NCI-H226 (cell line): ENCODE results near the gene JAK1.
A peak's percentile ranks its signal among the peaks of the same experiment; 100 is the strongest.
"Not testable (repeated sequence)": the region's sequence is repeated elsewhere in the genome, so short reads cannot be mapped to it uniquely, and the experiment has no call there.

Source experiments
- DNase-seq: peaks from one replicate; pipeline ENCODE4 v3.0.0-alpha.2; 2015

JAK1 gene

DNA sequence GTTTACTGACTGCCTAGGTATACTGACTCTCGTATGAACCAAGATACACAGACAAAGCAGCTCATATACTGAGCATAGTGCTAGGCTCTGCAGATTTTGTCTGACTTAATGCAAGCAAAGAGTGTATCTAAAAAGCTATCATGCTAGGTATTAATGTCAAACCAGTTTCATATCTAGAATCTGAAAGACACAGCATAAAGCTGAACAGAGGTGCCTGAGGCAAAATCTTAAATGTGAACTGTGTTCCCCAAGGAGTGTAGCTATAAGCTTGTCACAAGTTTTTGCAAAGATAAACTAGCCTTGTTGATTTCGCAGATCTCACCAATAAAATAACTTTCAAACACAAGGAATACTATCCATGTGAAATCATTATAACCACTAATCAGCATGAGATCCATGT is 18.1 kb downstream of the JAK1 start:
- no peak for DNase-seq

DNA sequence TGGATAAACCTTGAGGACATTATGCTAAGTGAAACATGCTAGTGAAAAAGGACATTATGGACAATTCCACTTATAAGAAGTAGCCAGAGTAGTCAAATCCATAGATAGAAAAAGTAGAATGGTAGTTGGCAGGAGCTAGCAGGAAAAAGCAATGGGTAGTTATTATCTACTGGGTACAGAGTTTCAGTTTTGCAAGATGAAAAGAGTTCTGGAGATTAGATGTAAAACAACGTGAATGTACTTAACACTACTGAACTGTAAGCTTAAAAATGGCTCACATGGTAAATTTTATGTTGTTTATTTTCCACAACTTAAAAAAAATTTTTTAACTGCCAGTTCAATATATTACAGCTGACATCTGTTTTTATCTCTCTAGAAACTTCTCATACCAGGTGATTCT is 19.4 kb downstream of the JAK1 start:
- DNase-seq: no peak

DNA sequence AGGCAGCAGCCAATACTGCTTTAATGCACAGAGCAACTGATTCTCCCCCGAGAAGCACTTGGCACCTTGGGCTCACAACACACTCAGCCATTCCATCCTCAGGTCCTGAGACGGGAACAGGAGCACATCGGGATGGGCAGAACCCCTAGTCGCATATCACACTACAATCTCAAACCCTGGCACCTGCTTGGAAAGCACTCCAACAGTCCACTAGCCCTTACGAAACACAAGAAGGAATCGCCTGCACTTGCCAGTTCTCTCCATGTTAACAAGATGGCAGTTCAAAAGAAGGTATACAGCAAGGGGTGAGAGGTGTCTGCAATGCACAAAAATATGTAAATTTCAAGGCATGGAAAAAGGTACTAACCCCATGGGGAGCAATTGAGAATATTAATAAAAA is 21.4 kb downstream of the JAK1 start:
- DNase-seq: no peak

DNA sequence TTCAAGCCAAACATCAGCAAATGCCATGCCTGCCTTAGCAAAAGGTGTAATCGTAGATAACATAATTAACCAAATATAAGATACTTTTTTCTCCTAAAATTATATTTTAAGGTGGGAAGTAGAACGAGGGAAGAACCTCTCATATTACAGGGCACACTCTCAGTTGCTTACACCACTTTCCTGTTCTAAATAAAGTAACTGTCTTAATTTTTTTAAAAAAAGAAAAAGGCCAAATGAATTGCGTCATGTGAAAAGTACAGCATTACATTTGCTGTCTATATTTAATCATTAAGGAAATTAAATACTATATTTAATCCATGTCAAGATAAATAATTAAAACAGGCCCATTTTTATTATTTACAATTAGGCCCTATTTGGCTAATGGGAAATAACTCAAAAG is 23.7 kb downstream of the JAK1 start:
- DNase-seq: no peak

DNA sequence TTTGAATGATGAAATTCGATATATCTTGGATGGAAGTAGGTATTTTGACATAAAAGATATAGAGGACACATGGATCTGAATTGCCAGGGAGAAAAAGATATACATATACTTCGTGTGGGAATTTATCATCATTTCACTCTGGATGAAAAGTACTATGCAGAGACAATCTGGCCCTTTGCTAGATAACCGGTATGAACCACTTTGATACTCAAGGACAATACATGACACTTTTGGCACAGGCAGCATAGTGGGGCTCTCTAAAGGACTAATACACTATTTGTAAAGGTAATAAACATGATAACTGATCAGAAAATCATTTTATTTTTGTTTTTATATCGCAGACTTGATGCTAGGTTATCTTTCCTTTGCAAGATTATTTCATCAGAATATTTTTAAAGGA is 24.2 kb downstream of the JAK1 start:
- no peak for DNase-seq

DNA sequence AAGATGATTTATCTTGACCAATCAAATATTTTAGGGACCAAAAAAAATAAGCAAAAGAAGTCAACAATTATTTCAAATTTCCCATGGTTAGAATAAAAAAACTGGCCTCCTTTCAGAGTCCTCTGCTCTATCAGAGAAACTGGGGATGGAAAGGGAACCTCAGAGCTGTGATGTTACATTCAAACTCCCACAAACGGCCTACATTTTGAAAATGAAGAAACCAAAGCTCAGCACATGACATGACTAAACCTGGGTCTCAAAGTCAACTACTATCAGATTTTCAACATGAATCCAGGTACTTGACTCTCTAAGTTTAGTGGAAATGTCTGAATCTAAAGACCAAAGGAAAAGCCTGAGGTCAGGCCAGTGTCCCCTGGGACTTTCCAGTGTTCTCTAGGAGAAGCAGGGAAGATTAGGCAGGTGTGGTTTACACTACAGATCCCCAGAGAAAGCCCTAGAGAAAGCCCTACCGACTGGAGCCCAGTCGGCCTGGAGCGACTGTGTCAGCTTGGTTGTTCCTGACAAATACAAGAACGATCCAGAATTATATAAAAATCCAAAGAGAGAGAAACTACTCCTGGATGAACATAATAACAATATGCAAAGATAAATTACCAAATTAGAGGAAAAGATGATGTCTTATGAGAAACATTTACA is 24.8 kb downstream of the JAK1 start:
- DNase-seq: no peak

DNA sequence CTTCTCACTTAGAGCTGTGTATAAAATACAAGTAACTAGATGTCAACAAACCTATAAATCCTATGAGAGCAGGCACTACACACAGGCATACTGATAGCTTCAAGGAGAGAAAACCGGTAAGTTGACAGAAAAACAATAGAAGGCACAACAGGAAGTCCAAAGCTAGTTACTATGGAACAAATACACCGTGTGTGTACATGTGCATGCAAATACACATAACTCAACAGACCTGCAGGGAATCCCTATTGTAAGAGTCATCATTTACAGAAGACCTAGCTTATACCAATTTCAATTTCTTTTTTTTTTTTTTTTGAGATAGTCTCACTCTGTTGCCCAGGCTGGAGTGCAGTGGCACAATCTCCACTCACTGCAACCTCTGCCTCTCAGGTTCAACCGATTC is 26.3 kb downstream of the JAK1 start:
- no peak for DNase-seq

DNA sequence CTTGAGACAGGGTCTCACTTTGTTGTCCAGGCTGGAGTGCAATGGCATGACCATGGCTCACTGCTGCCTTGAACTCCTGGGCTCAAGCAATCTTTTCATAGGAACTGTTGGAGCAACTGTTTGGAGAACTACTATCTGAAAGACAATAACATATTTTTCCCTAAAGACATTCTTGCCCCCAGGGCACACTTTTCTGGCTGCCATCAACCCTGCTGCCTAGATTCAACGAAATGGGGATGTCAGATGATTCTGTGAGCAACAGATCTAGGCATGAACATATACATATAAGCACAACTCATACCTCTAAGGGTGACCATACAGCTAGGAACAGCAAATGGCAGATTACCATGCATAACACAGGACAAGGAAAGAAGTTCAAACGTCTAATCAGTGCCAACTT is 27.4 kb downstream of the JAK1 start:
- no peak for DNase-seq

DNA sequence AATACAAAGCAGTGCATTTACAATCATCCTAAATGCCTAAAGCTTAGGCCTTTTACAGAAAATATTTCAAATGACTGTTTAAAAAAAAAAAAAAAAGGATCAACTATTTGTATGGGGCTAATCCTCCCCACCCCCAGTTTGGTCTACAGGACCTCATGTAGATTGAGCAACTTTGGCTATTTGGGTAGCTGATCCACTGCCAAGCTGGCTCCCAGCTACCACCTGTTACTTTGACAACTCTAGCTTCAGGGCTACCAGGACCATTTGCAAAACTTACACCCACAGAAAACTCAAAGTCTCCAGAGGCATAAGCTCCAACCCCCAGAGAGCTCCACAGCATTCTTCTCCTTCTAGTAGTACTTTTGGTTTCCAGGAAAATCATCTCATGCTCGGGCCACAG is 29.4 kb downstream of the JAK1 start:
- no peak for DNase-seq

DNA sequence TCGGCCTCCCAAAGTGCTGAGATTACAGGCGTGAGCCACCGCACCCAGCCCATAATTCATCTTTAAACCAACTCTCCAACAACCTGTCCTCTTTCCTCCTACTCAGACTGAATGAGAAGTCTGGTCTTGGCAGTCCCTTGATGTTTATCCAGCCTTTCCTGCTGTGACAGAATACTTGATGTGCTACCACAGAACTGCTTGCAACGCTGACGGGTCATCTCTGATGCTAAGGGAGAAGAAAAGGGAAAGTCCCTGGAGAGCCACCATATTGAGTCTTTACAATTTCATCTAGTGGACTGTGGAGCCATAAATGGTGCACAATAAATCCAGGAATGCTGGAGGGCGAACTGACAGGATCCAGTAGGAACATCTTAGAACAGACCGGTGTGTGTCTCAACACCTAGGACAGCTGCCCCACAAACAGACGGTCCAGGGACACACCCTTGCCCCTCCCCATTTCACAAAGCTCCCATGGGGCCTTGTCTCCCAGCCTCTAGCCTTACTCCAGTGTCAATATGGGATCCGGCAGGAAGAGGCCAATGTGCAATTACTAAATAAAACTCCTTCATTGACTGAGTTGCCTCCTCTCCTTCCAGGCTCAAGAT is 30.7 kb downstream of the JAK1 start:
- DNase-seq: no peak

DNA sequence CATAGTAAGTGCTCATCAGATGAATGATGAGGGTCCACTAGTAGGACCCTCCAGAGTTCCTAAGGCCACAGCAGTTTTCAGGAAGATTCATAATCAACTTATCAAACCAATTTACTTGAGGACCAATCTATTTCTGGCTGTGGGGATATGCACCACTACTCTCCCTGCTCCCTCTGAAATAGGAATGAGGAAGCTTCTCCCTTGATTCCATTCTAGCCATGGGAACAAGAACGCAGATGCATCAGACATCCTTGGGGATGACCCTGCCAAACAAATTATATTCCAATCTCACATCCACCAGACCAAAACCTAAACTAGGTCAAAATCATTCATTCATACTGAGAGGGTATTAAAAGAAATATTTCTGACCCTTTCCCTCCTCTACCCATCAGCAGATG is 31.5 kb downstream of the JAK1 start:
- no peak for DNase-seq

DNA sequence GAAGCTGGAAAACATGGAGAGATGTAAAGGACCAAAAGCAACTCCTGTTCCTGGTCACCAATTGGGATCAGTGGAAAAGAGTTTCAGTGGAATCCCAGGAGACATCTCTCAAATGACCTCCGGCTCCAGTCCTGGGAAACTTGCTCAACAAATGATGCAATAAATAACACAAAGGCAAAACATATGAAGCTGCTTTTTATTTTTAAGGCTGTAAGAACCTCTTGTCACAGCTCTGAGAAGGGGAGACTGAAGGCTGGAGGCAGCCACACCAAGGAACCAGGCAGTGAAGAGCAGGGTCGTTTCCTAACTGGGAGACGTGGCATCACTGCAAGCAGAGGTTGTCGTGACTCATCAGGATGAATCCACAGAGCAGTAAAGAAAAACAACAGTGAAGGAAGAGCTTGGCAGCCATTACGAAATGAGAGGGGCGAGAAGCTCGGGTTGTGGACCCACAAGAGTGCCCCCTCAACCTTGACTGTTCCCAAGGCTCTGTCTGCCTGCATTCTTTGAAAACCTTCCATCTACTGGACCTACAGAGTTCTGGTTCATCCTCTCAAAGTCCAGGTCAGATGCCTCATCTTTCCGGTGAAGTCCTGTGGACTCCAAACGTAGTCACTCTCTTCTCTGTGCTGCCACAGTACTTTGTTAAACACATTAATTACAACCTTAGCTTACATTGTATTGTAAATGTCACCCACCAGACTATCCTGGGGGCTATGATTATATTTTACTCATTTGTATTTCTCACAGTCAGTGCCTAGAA is 32.1 kb downstream of the JAK1 start:
- peak; percentile 67 for DNase-seq

DNA sequence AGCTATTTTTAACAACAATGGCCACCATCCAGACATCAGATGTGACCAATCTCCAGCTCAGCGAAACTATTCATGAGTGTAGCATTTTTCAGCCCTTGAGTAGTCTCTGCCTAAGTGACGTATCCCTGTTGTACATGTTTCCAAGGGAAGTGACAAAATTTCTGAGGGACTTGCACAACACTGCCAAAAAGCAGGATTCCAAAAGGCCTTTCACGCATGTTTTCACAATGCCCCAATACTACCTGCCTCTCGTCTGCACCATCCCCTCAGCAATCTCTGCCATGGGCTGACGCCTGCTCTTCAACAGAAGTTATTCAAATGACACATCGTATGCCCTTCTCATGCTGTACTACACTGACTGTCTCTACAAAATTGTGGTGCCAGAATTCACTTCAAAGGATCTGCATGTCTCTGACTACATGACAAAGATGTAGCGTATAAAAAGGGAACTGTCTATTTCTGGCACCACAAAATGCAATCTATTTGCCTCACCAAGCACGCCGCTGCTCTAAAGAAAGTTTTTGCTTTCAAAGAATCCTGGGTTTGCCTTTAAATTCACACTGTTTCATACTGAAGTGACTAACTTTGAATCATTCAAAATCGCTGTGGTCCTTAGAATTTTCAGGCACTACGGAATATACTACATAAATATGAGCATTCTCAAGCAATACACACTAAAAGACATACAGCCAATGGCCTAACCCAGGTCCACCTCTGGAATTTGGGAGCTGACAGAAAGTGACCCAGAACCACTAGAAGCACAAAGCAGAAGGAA is 32.9 kb downstream of the JAK1 start:
- no peak for DNase-seq

DNA sequence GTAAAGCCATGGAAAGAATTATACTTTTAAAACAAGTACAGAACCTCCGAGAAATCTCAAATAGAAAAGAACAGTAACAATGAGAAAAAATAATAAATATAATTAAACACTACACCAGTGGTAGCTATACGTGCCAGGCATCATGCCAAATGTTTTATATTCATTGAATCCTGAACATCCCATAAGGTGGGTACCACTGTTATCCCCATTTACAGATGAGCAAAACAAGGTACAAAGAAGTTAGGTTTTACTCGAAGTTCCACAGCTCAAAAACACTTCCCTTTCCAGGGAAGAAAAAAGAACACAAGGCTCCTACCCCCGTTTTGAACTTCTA is 33.4 kb downstream of the JAK1 start:
- DNase-seq: no peak

DNA sequence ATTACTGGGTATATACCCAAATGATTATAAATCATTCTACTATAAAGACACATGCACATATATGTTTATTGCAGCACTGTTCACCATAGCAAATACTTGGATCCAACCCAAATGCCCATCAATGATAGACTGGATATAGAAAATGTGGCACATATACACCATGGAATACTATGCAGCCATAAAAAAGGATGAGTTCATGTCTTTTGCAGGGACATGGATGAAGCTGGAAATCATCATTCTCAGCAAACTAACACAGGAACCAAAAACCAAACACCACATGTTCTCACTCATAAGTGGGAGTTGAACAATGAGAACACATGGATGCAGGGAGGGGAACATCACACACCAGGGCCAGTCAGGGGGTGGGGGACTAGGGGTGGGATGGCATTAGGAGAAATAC is 35.7 kb downstream of the JAK1 start:
- DNase-seq: not testable (repeated sequence)

DNA sequence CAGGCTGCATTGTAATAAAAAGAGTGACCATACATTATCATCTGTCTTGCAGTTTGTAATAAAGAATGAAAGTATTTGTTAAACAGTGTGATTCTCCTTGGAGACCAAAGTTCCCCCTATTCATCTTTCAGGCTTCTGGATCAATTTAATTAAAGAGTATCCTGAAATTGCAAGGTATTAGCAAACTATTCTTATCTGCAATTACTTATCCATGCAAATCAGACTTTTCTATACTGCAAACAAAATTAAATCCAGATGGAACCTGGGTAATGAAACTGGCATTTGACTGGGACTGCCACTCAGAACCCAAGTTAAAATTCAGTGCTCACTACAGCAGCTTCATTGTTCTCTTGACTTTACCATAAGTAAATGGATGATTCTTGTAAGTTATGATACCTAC is 37.1 kb downstream of the JAK1 start:
- no peak for DNase-seq

DNA sequence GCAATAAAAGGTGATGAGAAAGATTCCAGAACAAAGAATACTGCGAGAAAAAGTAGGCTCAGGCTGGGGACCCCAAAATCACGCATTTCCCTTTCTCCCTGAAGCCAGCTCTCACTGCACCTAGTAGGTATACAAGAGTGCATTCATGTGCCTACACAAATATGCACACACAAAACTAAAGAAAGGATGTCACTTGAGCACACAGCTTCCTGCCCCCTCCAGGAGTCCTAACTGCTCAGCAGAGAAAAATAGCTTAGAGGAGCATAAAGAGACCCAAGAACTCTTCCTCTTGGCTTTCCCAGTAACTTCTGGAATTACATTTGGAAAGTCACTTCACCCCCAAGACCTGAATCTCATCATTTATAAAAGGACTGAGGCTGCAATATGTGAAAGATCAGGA is 38.0 kb downstream of the JAK1 start:
- DNase-seq: no peak

DNA sequence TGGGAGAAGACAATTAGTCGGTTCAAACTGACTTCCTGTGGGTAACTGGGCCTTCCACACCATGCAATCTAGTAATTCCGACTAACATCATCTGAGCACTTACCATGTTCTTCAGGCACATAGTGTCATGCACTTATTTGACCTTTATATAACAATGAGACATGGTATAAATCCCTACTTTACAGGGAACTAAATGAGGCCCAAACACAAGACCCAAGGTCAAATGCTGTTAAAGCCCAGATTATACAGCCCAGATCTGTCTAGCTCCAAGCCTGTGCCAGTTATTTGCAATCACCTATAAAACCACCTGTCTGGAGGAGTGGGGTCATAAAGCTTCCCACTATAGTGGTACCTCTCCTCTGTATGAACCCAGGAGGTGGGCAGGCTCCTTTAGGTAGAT is 40.8 kb downstream of the JAK1 start:
- DNase-seq: no peak

DNA sequence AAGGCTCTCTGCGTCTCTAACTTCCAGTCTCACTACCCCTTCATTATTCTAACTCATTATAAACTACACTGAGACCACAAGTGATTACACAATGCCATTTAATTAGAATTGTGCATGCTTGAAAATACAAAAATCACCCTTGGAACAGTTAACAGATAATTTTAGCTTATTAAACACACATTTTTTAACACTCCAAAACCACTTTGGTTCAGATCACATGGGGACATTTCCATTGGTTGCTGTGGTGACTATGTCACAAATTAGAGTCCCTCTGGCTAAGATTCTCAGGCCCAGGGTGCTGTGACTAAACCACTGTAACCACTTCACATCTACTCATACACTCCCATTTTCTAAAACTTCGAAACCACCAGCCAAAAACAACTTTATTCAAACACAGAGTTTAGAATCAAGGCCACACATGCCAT is 43.0 kb downstream of the JAK1 start:
- DNase-seq: no peak

DNA sequence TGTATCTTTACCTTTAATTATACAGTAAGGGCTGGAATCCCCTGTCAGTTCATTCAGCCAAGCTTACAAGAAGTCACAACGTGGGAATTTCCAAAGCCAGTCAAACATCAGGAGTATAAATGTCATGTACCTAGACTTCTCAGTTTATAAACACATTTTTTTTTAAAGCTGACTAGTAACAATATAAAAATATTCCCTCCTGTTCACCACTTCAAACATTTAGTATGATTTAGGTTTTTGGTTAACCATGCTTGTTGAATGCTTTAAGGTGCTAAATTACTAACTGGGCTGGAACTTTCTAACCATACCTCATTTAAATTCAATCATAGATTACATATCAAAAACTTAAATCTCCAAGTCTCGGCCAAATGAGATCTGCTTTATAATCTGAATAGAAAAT is 44.0 kb downstream of the JAK1 start:
- no peak for DNase-seq

DNA sequence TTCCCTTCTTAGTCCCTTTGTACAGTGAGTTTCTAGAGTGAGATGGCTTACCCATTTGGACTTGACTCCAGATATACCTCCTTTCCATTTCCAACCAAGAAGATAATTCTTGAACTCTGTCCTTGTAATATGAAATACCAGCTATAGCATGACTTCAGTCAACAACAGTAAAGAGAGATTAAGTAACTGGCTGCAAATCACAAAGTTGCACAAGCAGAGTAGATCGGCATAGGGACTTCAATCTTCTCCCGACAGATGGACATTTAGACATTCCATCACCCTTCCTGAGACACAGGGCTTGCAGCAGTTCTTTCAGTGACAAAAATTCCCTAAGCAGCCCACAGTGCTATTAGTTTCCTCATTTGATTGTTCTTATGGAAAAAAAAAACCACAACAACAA is 44.6 kb downstream of the JAK1 start:
- DNase-seq: no peak

DNA sequence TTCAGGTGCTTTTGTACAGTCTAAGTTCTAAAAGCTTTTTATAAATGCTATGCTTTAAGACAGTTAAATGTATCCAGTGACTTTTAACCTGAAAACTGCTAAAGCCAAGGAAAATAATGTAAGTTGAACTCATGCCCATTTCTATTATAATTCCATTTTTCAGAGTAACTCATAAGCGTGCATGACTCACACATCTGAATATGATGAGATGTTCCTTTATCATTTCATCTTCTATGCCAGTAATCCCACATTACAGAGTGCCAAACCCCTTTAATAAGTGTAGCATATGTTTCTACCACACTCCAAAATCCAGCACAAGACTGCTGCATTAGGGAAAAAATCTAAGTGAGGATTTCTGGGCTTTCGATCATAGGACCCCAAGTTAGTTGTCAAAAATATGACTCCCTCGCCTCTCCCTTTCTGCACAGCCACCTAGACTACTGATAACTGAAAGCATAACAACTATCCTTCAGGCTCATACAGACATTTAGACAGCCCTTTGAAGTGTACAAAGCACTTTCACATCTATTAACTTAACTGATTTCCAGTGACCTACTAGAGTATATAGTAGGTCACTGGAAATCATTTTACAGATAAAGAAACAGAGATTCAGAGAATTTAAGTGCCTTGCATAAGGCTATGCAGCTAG is 45.3 kb downstream of the JAK1 start:
- peak; percentile 62 for DNase-seq

DNA sequence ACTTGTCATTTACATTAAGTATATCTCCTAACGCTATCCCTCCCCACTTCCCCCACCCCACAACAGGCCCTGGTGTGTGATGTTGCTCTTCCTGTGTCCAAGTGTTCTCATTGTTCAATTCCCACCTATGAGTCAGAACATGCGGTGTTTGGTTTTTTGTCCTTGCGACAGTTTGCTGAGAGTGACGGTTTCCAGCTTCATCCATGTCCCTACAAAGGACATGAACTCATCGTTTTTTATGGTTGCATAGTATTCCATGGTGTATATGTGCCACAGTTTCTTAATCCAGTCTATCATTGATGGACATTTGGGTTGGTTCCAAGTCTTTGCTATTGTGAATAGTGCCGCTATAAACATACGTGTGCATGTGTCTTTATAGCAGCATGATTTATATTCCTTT is 47.2 kb downstream of the JAK1 start:
- DNase-seq: not testable (repeated sequence)
